Nucleus accumbens (tissue), 56 donors: ENCODE data around the gene HTD2.
A peak's percentile ranks its signal among the peaks of the same experiment; 100 is the strongest.

ENCODE experiments used
- DNase-seq, 56 donors: peaks; one replicate each; lab custom pipeline; 2025; lab: John Stamatoyannopoulos, UW

HTD2 gene

GRCh38 chr3:58353722-58354553 is 47.6 kb downstream of the HTD2 start:
- no peak for DNase-seq

- peak in 1 of 56 donors; percentile 17 for DNase-seq
Observed at GRCh38 chr3:58355179-58355578, 48.9 kb downstream of the HTD2 start.

GRCh38 chr3:58356054-58356453 is 49.7 kb downstream of the HTD2 start:
- peak in 3 of 56 donors; percentile 10 to 29 (median 16) for DNase-seq

GRCh38 chr3:58357402-58357801 is 51.1 kb downstream of the HTD2 start:
- no peak for DNase-seq

- DNase-seq, result no peak
Observed at GRCh38 chr3:58358092-58358491, 51.8 kb downstream of the HTD2 start.

- no peak for DNase-seq
Observed at GRCh38 chr3:58358808-58359207, 52.5 kb downstream of the HTD2 start.

- DNase-seq, result no peak
Observed at GRCh38 chr3:58359621-58360020, 53.3 kb downstream of the HTD2 start.

- DNase-seq, result no peak
Observed at GRCh38 chr3:58361866-58362265, 55.5 kb downstream of the HTD2 start.

GRCh38 chr3:58366699-58367098 is 60.4 kb downstream of the HTD2 start:
- DNase-seq, result no peak

GRCh38 chr3:58369038-58369437 is 62.7 kb downstream of the HTD2 start:
- no peak for DNase-seq
